ENCODE results near the gene ZPLD1. TPM values are rescaled to one million over a fixed set of nuclear protein-coding genes. Genes with fewer than 3 reads are reported as not detected.

The ZPLD1 gene
- total and polyA plus RNA-seq, 2 of the 4 experiments (the other 2 are of a cell fraction) = under 0.01 to 0.03 TPM

- Histone ChIP-seq H3K4me3 (ENCODE audit: insufficient read depth, low read depth, low read length) (no peak overlapping the region), H3K9ac (ENCODE audit: low read depth, low read length) (no peak overlapping the region), H4K8ac (ENCODE audit: low read depth in 2 of 2, low read length in 2 of 2) (no peak overlapping the region), H3K56ac (ENCODE audit: extremely low read depth, insufficient read depth, low read length) (no peak overlapping the region), H4K20me1 (ENCODE audit: insufficient read depth, low read length) (no peaks in the 10 kb centered on the region), H3K27ac (ENCODE audit: insufficient read depth, low read length) (no peak overlapping the region), H3K27me3 (ENCODE audit: control insufficient read depth, insufficient read depth, low read length) (no peaks in the 10 kb centered on the region), H4K5ac (ENCODE audit: low read depth, low read length) (no peak overlapping the region), H3K18ac (ENCODE audit: low read depth, low read length) (no peak overlapping the region), H2AK5ac (ENCODE audit: low read depth, low read length) (no peak overlapping the region), H3K79me1 (ENCODE audit: low read depth in 1 of 2, low read length in 2 of 2) (no peaks in the 10 kb centered on the region), H3K14ac (replicated peaks; ENCODE audit: low read depth, low read length) (no peak overlapping the region), H2BK5ac (ENCODE audit: low read depth, low read length, poor library complexity, severe bottlenecking) (no peak overlapping the region), H3K4me2 (ENCODE audit: low read depth, low read length) (no peak overlapping the region), H3K9me1 (ENCODE audit: insufficient read depth, low read length) (no peaks in the 10 kb centered on the region), H2AK9ac (replicated peaks; ENCODE audit: low read depth, low read length, poor library complexity) (no peak overlapping the region), H3K23ac (ENCODE audit: low read depth, low read length) (no peak overlapping the region), H2BK120ac (ENCODE audit: low read depth, low read length) (no peak overlapping the region), H3K9me3 (ENCODE audit: control insufficient read depth, insufficient read depth, low read length) (no peaks in the 10 kb centered on the region), H2AFZ (replicated peaks; ENCODE audit: low read length, poor library complexity) (no peak overlapping the region), H4K91ac (ENCODE audit: insufficient read depth, low read depth, low read length) (no peak overlapping the region), H2BK20ac (ENCODE audit: low read depth, low read length) (no peak overlapping the region), H2BK15ac (ENCODE audit: low read depth, low read length) (no peak overlapping the region), H3K4me1 (ENCODE audit: control insufficient read depth, insufficient read depth, low read length) (no peaks in the 10 kb centered on the region), H3K36me3 (ENCODE audit: control insufficient read depth, insufficient read depth, low read length) (no peaks in the 10 kb centered on the region), H3K4ac (ENCODE audit: low read depth, low read length) (no peak overlapping the region)
- ATAC-seq (ENCODE audit: low read depth) = no peak
- ChIA-PET CTCF (no interaction called here), POLR2A (ENCODE audit: unreplicated experiment) (no interaction called here)
- in situ Hi-C loops (cut with MboI; ENCODE audit: low sequenced_read_pairs) = no loop called here
- TF ChIP-seq CEBPB (IDR thresholded peaks at IDR 0.05; ENCODE audit: low read depth, low read length) = no peak
- no peak for TF ChIP-seq SMC3 (IDR thresholded peaks at IDR 0.05; ENCODE audit: low read depth, low read length)
- TF ChIP-seq ELK1 (IDR thresholded peaks at IDR 0.05; ENCODE audit: borderline replicate concordance, low read depth, low read length) = no peak
- no peak for TF ChIP-seq RAD21 (IDR thresholded peaks at IDR 0.05; ENCODE audit: low read length)
- TF ChIP-seq NFE2L2 (IDR thresholded peaks at IDR 0.05; ENCODE audit: low read depth, low read length) = no peak
- no peak for TF ChIP-seq POLR2A (IDR thresholded peaks at IDR 0.05; ENCODE audit: low read depth, low read length)
- no peak for TF ChIP-seq CTCF (conservative IDR thresholded peaks at IDR 0.05; ENCODE audit: low read depth, low read length)
- no peak for TF ChIP-seq RFX5 (IDR thresholded peaks at IDR 0.05; ENCODE audit: low read depth, low read length)
- no peak for TF ChIP-seq MAFK (IDR thresholded peaks at IDR 0.05; ENCODE audit: low read depth, low read length)
- TF ChIP-seq RCOR1 (IDR thresholded peaks at IDR 0.05; ENCODE audit: insufficient replicate concordance, low read length) = no peak
- no peak for TF ChIP-seq MXI1 (IDR thresholded peaks at IDR 0.05; ENCODE audit: borderline replicate concordance, low read depth, low read length)
- TF ChIP-seq FOS (IDR thresholded peaks at IDR 0.05; ENCODE audit: low read depth, low read length) = no peak
- TF ChIP-seq MAZ (IDR thresholded peaks at IDR 0.05; ENCODE audit: borderline replicate concordance, low read depth, low read length) = no peak
- TF ChIP-seq, protein P1, sequence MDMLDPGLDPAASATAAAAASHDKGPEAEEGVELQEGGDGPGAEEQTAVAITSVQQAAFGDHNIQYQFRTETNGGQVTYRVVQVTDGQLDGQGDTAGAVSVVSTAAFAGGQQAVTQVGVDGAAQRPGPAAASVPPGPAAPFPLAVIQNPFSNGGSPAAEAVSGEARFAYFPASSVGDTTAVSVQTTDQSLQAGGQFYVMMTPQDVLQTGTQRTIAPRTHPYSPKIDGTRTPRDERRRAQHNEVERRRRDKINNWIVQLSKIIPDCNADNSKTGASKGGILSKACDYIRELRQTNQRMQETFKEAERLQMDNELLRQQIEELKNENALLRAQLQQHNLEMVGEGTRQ (IDR thresholded peaks at IDR 0.05; ENCODE audit: low read depth, low read length) = no peak
- no peak for TF ChIP-seq BHLHE40 (IDR thresholded peaks at IDR 0.05; ENCODE audit: low read depth, low read length)
- no peak for TF ChIP-seq CHD1 (IDR thresholded peaks at IDR 0.05; ENCODE audit: low read depth, low read length)
- WGBS, 2 experiments (ENCODE audit: extremely low coverage in 2 of 2, insufficient read length in 1 of 2) = no CpG with 5 or more reads among the region's 3 CpGs
- BruUV-seq (replicated peaks) = no TSS peak
- intact Hi-C loops (cut with micrococcal nuclease) = no loop called here
- DNase-seq = no peak
- dilution Hi-C loops (cut with HindIII; ENCODE audit: low sequenced_read_pairs, unreplicated experiment) = no loop called here
These were observed 48.7 kb downstream of the ZPLD1 start for GRCh38 chr3:102483556-102483955.
